HEK293 (cell line): Measurements from ENCODE around the gene S100PBP.
A peak's percentile ranks its signal among the peaks of the same experiment; 100 is the strongest.

Experiments
- CTCF ChIA-PET: fragments of 350-600 bp; formaldehyde crosslinking; extraction: SDS; loops from one replicate; lab custom pipeline; 2021; ENCODE audit warnings: antibody characterized with exemption; lab: Yijun Ruan, JAX
- POLR2A ChIA-PET: fragments of 300-600 bp; formaldehyde crosslinking; extraction: SDS; loops from one replicate; lab custom pipeline; 2020; ENCODE audit warnings: antibody characterized with exemption, inconsistent platforms; lab: Yijun Ruan, JAX
- H3K27ac ChIP-seq: fragments of 200-500 bp; sonication (Bioruptor generic); 2 replicates; pipeline ENCODE4 v1.5.1; 2014; ENCODE audit warnings: low read depth, low read length, control low read depth, inconsistent platforms; ENCODE audit errors: extremely low read depth
- H3K36me3 ChIP-seq, 2 experiments: fragments of 200-500 bp in 1 of 2; sonication (Bioruptor generic) in 1 of 2; 1 replicate in 1 of 2; 2 replicates in 1 of 2; pipeline ENCODE4 v1.5.1; 2014 to 2017; ENCODE audit warnings: inconsistent platforms in 2 of 2, low read length in 2 of 2; ENCODE audit not compliant: control insufficient read depth in 2 of 2, insufficient read depth in 1 of 2
- H3K4me1 ChIP-seq: fragments of 200-500 bp; sonication (Bioruptor generic); 2 replicates; pipeline ENCODE4 v1.5.1; 2014; ENCODE audit warnings: mild to moderate bottlenecking, low read length, inconsistent platforms; ENCODE audit not compliant: control insufficient read depth, insufficient read depth
- H3K4me3 ChIP-seq: 2 replicates; pipeline ENCODE4 v1.5.1; 2011; ENCODE audit warnings: low read depth, mild to moderate bottlenecking, control low read depth, low read length, moderate library complexity
- H3K9me3 ChIP-seq: fragments of 200-500 bp; sonication (Bioruptor generic); 2 replicates; pipeline ENCODE4 v1.5.1; 2014; ENCODE audit warnings: low read depth, low read length, inconsistent platforms; ENCODE audit not compliant: control insufficient read depth, insufficient read depth
- GLIS2 ChIP-seq: fragments of 450-650 bp; formaldehyde crosslinking; IDR thresholded peaks from 2 replicates; pipeline ENCODE4 v1.5.1; 2016; ENCODE audit warnings: missing biosample characterization, missing genetic modification characterization
- KLF16 ChIP-seq: fragments of 450-650 bp; formaldehyde crosslinking; IDR thresholded peaks from 2 replicates; pipeline ENCODE4 v1.5.1; 2017; ENCODE audit warnings: missing biosample characterization, missing genetic modification characterization
- PRDM1 ChIP-seq: fragments of 450-650 bp; formaldehyde crosslinking; IDR thresholded peaks from 2 replicates; pipeline ENCODE4; 2016; ENCODE audit warnings: missing biosample characterization, missing genetic modification characterization
- SCRT2 ChIP-seq: fragments of 450-650 bp; formaldehyde crosslinking; IDR thresholded peaks from 2 replicates; pipeline ENCODE4 v1.5.1; 2016; ENCODE audit warnings: missing biosample characterization, missing genetic modification characterization
- ZBTB20 ChIP-seq: fragments of 450-650 bp; formaldehyde crosslinking; IDR thresholded peaks from 2 replicates; pipeline ENCODE4 v1.5.1; 2016; ENCODE audit warnings: missing biosample characterization, missing genetic modification characterization
- ZBTB48 ChIP-seq: fragments of 450-650 bp; formaldehyde crosslinking; IDR thresholded peaks from 2 replicates; pipeline ENCODE4 v1.5.1; 2016; ENCODE audit warnings: missing biosample characterization, missing genetic modification characterization
- ZNF121 ChIP-seq: fragments of 450-650 bp; formaldehyde crosslinking; IDR thresholded peaks from 2 replicates; pipeline ENCODE4 v1.5.1; 2016; ENCODE audit warnings: missing biosample characterization, missing genetic modification characterization
- ZNF157 ChIP-seq: fragments of 450-650 bp; formaldehyde crosslinking; IDR thresholded peaks from 2 replicates; pipeline ENCODE4 v1.5.1; 2016; ENCODE audit warnings: missing biosample characterization, missing genetic modification characterization
- ZNF174 ChIP-seq: fragments of 450-650 bp; formaldehyde crosslinking; IDR thresholded peaks from 2 replicates; pipeline ENCODE4 v1.5.0; 2017; ENCODE audit warnings: missing biosample characterization, mild to moderate bottlenecking, missing genetic modification characterization
- ZNF202 ChIP-seq: fragments of 450-650 bp; formaldehyde crosslinking; IDR thresholded peaks from 2 replicates; pipeline ENCODE4 v1.5.1; 2016; ENCODE audit warnings: missing biosample characterization, missing genetic modification characterization, borderline replicate concordance
- ZNF239 ChIP-seq: fragments of 450-650 bp; formaldehyde crosslinking; IDR thresholded peaks from 2 replicates; pipeline ENCODE4 v1.5.1; 2016; ENCODE audit warnings: missing biosample characterization, missing genetic modification characterization
- ZNF266 ChIP-seq: fragments of 450-650 bp; formaldehyde crosslinking; IDR thresholded peaks from 2 replicates; pipeline ENCODE4 v1.5.1; 2016; ENCODE audit warnings: missing biosample characterization, missing genetic modification characterization, low read depth
- ZNF274 ChIP-seq, 2 experiments: fragments of 200-500 bp in 1 of 2; fragments of 450-650 bp in 1 of 2; sonication (Bioruptor generic) in 1 of 2; formaldehyde crosslinking in 1 of 2; IDR thresholded peaks; 2 replicates each; pipeline versions ENCODE4 v1.5.1 to v1.6.1; 2014 to 2016; ENCODE audit warnings: borderline replicate concordance in 1 of 2, inconsistent platforms in 1 of 2, low read length in 1 of 2, missing biosample characterization in 1 of 2, missing genetic modification characterization in 1 of 2
- ZNF341 ChIP-seq: fragments of 450-650 bp; formaldehyde crosslinking; IDR thresholded peaks from 2 replicates; pipeline ENCODE4; 2016; ENCODE audit warnings: low read depth, missing biosample characterization, missing genetic modification characterization
- ZNF354C ChIP-seq: fragments of 450-650 bp; formaldehyde crosslinking; IDR thresholded peaks from 2 replicates; pipeline ENCODE4 v1.5.1; 2016; ENCODE audit warnings: missing biosample characterization, missing genetic modification characterization, low read depth, borderline replicate concordance
- ZNF501 ChIP-seq: fragments of 450-650 bp; formaldehyde crosslinking; IDR thresholded peaks from 2 replicates; pipeline ENCODE4 v1.5.1; 2016; ENCODE audit warnings: missing biosample characterization, missing genetic modification characterization
- ZNF521 ChIP-seq: fragments of 450-650 bp; formaldehyde crosslinking; IDR thresholded peaks from 2 replicates; pipeline ENCODE4 v1.5.1; 2017; ENCODE audit warnings: missing biosample characterization, mild to moderate bottlenecking, missing genetic modification characterization
- ZNF529 ChIP-seq: fragments of 450-650 bp; formaldehyde crosslinking; IDR thresholded peaks from 2 replicates; pipeline ENCODE4 v1.5.1; 2017; ENCODE audit warnings: missing genetic modification characterization, missing biosample characterization; ENCODE audit not compliant: insufficient replicate concordance
- ZNF571 ChIP-seq: fragments of 450-650 bp; formaldehyde crosslinking; IDR thresholded peaks from 2 replicates; pipeline ENCODE4 v1.5.0; 2017; ENCODE audit warnings: missing biosample characterization, missing genetic modification characterization
- ZNF596 ChIP-seq: fragments of 450-650 bp; IDR thresholded peaks from 2 replicates; pipeline ENCODE4 v1.5.0; 2018; ENCODE audit warnings: missing biosample characterization, mild to moderate bottlenecking, missing genetic modification characterization, moderate library complexity
- ZNF692 ChIP-seq: fragments of 450-650 bp; formaldehyde crosslinking; IDR thresholded peaks from 2 replicates; pipeline ENCODE4 v1.5.1; 2016; ENCODE audit warnings: missing biosample characterization, missing genetic modification characterization
- ZNF704 ChIP-seq: fragments of 450-650 bp; formaldehyde crosslinking; IDR thresholded peaks from 2 replicates; pipeline ENCODE4 v1.5.1; 2016; ENCODE audit warnings: missing biosample characterization, missing genetic modification characterization
- ZNF777 ChIP-seq: fragments of 450-650 bp; formaldehyde crosslinking; IDR thresholded peaks from 2 replicates; pipeline ENCODE4 v1.5.1; 2017; ENCODE audit warnings: missing biosample characterization, missing genetic modification characterization, borderline replicate concordance
- TF ChIP-seq, protein P1 (sequence below): fragments of 450-650 bp; formaldehyde crosslinking; IDR thresholded peaks from 2 replicates; pipeline ENCODE4 v1.5.1; 2017; ENCODE audit warnings: missing biosample characterization, mild to moderate bottlenecking, missing genetic modification characterization, moderate library complexity
- TF ChIP-seq, protein P2 (sequence below): fragments of 450-650 bp; formaldehyde crosslinking; IDR thresholded peaks from 2 replicates; pipeline ENCODE4 v1.5.1; 2016; ENCODE audit warnings: missing biosample characterization, missing genetic modification characterization
- TF ChIP-seq, protein P3 (sequence below): fragments of 450-650 bp; formaldehyde crosslinking; IDR thresholded peaks from 2 replicates; pipeline ENCODE4 v1.5.1; 2016; ENCODE audit warnings: missing biosample characterization, missing genetic modification characterization

The S100PBP gene

DNA sequence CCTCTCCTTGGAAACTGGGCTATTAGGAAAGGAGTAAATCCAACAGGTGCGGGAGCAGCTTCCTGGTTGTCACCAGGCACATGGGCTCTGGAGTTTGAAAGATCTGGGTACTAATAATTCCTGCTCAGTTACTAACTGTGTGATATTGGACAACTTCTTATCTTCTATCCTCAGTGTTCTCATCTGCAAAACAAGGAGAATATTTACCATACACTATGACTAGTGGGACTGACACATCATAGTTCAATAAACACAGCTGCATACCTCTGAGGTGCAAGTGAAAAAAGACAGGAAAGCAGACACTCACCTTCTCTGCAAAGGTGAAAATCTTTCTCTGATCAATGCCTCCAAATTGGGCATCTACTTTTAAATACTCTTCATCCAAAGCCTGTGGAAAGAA is 20.0 kb upstream of the S100PBP start:
- Histone ChIP-seq H3K4me3 (no peak overlapping the region), H3K36me3 (peaks cover 52 to 77% of the 10 kb centered on the region in 2 experiments), H3K27ac (no peak overlapping the region), H3K4me1 (no peaks in the 10 kb centered on the region), H3K9me3 (no peaks in the 10 kb centered on the region)
- ChIA-PET CTCF (interaction anchor here (0.6 to 0.7 kb wide), 2 partner anchors 24 to 62 kb away, joined by 3 to 4 read pairs; no protein-coding TSS in a partner anchor), POLR2A (no interaction called here)
- TF ChIP-seq ZNF157 (tag by site-specific recombination) = no peak
- no peak for TF ChIP-seq ZNF777 (tag by site-specific recombination)
- TF ChIP-seq SCRT2 = peak; percentile 46
- TF ChIP-seq ZNF354C (tag by site-specific recombination) = no peak
- no peak for TF ChIP-seq ZNF529 (tag by site-specific recombination)
- TF ChIP-seq, protein P1, sequence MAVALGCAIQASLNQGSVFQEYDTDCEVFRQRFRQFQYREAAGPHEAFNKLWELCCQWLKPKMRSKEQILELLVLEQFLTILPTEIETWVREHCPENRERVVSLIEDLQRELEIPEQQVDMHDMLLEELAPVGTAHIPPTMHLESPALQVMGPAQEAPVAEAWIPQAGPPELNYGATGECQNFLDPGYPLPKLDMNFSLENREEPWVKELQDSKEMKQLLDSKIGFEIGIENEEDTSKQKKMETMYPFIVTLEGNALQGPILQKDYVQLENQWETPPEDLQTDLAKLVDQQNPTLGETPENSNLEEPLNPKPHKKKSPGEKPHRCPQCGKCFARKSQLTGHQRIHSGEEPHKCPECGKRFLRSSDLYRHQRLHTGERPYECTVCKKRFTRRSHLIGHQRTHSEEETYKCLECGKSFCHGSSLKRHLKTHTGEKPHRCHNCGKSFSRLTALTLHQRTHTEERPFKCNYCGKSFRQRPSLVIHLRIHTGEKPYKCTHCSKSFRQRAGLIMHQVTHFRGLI = no peak
- no peak for TF ChIP-seq KLF16 (tag by site-specific recombination)
- TF ChIP-seq, protein P2, sequence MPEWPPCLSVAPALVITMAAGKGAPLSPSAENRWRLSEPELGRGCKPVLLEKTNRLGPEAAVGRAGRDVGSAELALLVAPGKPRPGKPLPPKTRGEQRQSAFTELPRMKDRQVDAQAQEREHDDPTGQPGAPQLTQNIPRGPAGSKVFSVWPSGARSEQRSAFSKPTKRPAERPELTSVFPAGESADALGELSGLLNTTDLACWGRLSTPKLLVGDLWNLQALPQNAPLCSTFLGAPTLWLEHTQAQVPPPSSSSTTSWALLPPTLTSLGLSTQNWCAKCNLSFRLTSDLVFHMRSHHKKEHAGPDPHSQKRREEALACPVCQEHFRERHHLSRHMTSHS (tag by site-specific recombination) = no peak
- no peak for TF ChIP-seq ZNF596 (tag by site-specific recombination)
- no peak for TF ChIP-seq ZNF341 (tag by site-specific recombination)
- 0 out of 2 replicates have a peak, but pooled peaks have one; percentile 25 for TF ChIP-seq PRDM1
- TF ChIP-seq GLIS2 (tag by site-specific recombination) = no peak

GRCh38 chr1:32798191-32798590 is 19.3 kb upstream of the S100PBP start:
- H3K4me1 ChIP-seq = no peaks in the 10 kb centered on the region
- POLR2A ChIA-PET = no interaction called here

More at GRCh38 chr1:32798191-32798590, 19.3 kb upstream of the S100PBP start:
- no peaks in the 10 kb centered on the region for H3K9me3 ChIP-seq
- H3K36me3 ChIP-seq = peaks cover 46 to 79% of the 10 kb centered on the region in 2 experiments
- no peak overlapping the region for H3K4me3 ChIP-seq
- CTCF ChIA-PET = interaction anchor here (0.6 to 0.7 kb wide), 2 partner anchors 25 to 62 kb away, joined by 3 to 4 read pairs; no protein-coding TSS in a partner anchor
- TF ChIP-seq ZNF354C (tag by site-specific recombination) = no peak
- no peak for TF ChIP-seq ZNF692 (tag by site-specific recombination)
- TF ChIP-seq ZBTB48 (tag by site-specific recombination) = no peak
- no peak for TF ChIP-seq ZNF202 (tag by site-specific recombination)
- TF ChIP-seq ZNF501 (tag by site-specific recombination) = no peak
- no peak for TF ChIP-seq ZNF121
- no peak for TF ChIP-seq ZNF239 (tag by site-specific recombination)
- no peak for TF ChIP-seq ZNF704 (tag by site-specific recombination)
- TF ChIP-seq ZNF174 (tag by site-specific recombination) = no peak
- TF ChIP-seq ZNF571 (tag by site-specific recombination) = no peak
- no peak for TF ChIP-seq ZNF266 (tag by site-specific recombination)
- TF ChIP-seq ZBTB20 (tag by site-specific recombination) = no peak
- TF ChIP-seq ZNF521 = no peak
- no peak for TF ChIP-seq ZNF274 (IDR thresholded peaks at IDR 0.05; ENCODE audit: low read length)
- TF ChIP-seq ZNF274 (tag by site-specific recombination; IDR thresholded peaks at IDR 0.05; ENCODE audit: borderline replicate concordance) = no peak
- TF ChIP-seq, protein P3, sequence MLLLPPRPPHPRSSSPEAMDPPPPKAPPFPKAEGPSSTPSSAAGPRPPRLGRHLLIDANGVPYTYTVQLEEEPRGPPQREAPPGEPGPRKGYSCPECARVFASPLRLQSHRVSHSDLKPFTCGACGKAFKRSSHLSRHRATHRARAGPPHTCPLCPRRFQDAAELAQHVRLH (tag by site-specific recombination) = no peak
- TF ChIP-seq, all 188 proteins: peak for 0
- no peak overlapping the region for H3K27ac ChIP-seq
